Middle frontal gyrus (tissue), 1 donor: ENCODE data around the gene WDR74.
A peak's percentile ranks its signal among the peaks of the same experiment; 100 is the strongest.
"Not testable (repeated sequence)": the region's sequence is repeated elsewhere in the genome, so short reads cannot be mapped to it uniquely, and the experiment has no call there.

Experiments used
- DNase-seq: peaks from one replicate; pipeline ENCODE4 v3.0.0-alpha.2; 2015; ENCODE audit warnings: low spot score; ENCODE audit errors: extremely low spot score

WDR74 gene

GRCh38 chr11:62860835-62861563 is 21.6 kb upstream of the WDR74 start:
- no peak for DNase-seq

- not testable (repeated sequence) for DNase-seq
These were observed 19.9 kb upstream of the WDR74 start for GRCh38 chr11:62859281-62859703.

DNA sequence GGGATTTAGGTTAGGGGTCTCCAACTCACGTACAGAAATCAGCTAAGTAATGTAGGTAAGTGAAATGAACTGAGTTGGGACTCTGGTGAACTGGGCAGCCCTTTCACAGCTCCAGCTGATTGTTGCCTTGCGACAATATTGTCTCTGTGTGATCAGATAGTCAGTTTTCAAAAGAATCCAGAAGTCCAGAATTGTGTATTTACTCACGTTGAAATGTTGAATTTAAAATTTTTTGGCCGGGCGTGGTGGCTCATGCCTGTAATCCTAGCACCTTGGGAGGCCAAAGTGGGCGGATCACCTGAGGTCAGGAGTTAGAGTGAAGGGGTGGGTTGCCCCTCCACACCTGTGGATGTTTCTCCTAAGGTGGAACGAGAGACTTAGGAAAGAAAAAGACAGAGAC is 18.8 kb upstream of the WDR74 start:
- no peak for DNase-seq

- DNase-seq: no peak
These were observed 18.2 kb upstream of the WDR74 start for GRCh38 chr11:62857541-62857982.

DNA sequence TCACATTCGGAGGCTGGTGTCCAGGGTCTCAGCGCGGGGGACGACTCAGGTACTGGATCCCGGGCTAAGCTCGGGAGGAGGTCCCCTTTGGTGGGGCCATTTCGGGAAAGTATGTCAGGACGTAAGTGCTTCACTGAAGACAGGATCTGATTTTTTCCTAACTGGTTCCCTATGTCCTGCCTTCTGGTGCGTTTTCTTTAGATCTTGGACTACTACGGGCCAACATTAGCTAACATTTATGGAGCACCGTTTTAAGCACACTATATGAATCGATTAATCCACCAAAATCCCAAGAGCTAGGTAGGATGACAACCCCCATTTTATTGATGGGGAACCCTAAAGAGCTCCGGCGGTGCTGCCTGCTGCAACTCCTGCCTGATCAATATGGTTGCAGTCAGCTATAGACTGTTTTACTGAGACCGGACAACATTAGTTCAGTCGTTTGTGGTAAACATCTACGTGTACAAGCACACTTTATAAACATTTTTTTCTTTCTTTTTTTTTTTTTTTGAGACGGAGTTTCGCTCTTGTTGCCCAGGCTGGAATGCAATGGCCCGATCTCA is 17.0 kb upstream of the WDR74 start:
- no peak for DNase-seq

- peak; percentile 90 for DNase-seq
These were observed 16.4 kb upstream of the WDR74 start for GRCh38 chr11:62855571-62856332.

DNA sequence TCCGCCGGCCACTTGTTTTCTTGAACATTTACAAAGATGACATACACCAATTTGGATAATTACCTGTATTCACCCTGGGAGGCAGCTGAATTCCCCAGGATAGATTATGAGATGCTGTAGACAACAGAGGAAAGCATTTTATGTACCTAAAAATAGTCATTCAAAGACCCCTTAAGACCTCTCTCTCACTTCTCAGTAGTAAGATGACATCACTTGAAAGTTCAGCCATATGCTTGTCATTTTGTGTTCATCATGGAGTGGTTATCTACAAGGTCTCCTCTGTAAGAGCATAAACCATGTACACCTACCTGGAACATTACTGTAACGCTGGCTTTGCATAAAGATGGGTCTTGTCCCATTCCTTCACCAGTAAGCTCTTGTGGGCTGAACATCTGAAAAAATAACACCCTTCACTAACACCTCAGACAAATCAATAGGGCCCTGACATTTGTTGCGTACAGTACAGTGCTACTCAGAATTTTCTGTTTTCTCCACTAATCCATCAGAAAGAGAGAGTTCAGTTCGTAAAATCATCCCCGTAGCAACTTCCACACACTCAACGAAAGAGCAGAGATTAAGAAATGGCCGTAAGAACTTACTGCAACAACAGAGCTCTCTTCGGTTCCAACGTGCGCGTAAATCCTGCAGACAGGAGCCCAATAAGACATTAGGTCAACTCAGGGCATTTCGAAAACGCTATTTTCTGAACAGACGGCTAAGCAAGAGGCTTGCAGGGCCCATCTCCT is 15.6 kb upstream of the WDR74 start:
- no peak for DNase-seq

GRCh38 chr11:62854013-62854824 is 14.8 kb upstream of the WDR74 start:
- no peak for DNase-seq

- DNase-seq: no peak
These were observed 14.0 kb upstream of the WDR74 start for GRCh38 chr11:62853279-62853965.

DNA sequence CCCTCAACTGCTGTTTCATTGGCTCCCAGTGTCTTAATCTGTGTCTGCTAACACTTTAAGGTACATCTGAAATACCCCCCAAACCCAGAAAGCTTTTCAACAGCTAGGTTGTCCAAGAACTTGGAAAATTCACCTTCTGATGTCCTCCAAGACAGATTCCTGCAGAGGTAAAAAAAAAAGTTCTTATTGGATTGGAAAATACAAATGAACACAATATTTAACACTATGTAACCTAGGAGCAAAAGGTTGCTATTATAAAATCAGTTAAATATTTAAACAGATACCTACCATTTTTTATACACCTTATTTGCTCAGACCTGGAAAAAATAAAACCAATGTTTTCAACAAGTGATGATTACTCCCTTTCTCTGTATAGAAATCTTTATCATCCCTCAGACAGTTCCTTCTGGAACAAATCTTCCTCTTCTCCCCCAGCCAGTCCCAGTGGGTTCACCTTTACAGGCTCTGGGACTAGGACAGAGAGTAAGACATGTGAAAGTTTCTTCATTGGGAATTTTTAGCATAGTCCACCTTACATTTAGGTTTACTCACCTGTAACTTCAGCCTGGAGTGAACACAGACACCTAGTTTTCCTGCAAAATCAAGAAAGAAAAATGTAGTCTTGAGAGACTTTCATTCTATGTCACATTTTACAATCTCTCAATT is 13.3 kb upstream of the WDR74 start:
- DNase-seq: no peak

- no peak for DNase-seq
These were observed 12.6 kb upstream of the WDR74 start for GRCh38 chr11:62851807-62852522.

- DNase-seq: no peak
These were observed 11.8 kb upstream of the WDR74 start for GRCh38 chr11:62850911-62851806.

DNA sequence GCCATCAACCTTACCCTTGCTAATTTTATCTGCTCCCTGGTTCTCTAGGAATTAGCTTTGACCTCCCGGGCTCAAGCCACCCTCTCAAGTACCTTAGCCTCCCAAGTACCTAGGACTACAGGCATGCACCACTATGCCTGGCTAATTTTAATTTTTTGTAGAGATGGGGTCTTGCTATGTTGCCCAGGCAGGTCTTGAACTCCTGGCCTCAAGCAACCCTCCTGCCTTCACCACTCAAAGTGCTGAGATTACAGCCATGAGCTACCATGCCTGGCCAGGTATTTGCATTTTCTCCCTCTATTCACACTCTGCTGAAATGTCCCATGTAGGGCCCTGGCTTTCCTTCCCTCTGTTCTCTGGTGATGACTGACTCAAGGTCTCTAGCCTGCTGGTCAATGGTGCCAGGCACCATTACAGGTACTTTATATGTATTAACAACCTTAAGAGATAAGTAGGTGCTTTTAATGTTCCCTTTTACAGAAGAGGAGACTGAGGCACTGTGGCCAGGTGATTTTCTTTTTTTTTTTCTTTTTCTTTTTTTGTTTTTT is 8.5 kb upstream of the WDR74 start:
- no peak for DNase-seq

DNA sequence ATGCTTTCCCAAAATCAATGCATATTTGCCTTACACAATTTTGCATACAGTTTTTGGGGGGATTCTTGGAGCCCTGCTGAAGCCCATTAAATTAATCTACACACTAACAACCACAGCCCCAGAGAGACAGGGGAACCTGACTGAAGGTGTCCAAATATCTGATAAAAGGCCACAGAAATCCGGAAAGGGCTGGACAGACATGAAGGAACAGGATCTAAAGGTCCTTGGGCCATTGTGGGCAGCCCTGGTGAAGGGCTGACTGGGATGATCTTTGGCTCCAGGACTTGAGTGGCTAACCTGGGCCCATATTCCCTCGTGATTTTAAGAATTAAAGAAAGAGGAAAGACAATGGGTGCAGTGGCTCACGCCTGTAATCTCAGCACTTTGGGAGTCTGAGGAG is 6.8 kb upstream of the WDR74 start:
- no peak for DNase-seq

DNA sequence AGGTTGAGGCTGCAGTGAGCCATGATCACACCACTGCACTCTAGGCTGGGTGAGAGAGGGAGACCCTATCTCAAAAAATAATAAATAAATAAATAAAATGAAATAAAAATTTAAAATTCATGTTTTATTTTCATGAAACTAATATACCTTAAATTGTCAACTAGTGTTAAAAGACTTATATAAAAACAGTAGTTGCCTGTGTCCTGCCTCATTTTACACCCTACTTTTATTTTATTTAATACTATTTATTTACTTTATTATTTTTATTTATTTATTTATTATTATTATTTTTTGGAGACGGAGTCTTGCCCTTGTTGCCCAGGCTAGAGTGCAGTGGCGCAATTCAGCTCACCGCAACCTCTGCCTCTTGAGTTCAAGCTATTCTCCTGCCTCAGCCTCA is 4.8 kb upstream of the WDR74 start:
- DNase-seq: no peak

DNA sequence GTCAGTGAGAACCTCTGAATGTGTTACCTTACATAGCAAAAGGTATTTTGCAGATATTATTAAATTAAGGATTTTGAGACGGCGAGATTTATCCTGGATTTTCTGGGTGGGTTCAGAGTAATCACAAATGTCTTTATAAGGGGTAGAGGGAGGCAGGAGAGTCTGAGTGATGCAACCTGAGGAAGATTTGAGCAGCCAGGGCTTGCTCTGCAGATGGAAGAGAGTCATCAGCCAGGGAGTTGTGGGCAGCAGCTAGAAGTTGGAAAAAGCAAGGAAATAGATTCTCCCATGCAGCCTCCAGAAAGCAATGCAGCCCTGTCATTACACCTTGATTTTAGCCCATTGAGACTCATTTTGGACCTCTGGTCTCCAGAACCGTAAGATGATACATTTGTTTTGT is 4.1 kb upstream of the WDR74 start:
- DNase-seq: no peak

GRCh38 chr11:62842891-62843290 is 3.5 kb upstream of the WDR74 start:
- not testable (repeated sequence) for DNase-seq
